ENCODE results near the gene SZRD1.

Gene SZRD1

GRCh38 chr1:16392740-16393569 is 25.9 kb downstream of the SZRD1 start:
- no peak for TF ChIP-seq POLR2AphosphoS5 (IDR thresholded peaks at IDR 0.05; ENCODE audit: low read depth, low read length)
- TF ChIP-seq SIN3A (IDR thresholded peaks at IDR 0.05; ENCODE audit: borderline replicate concordance, insufficient read depth, low read length): no peak
- no peak for TF ChIP-seq REST (IDR thresholded peaks at IDR 0.05; ENCODE audit: insufficient read depth in 1 of 2, low read depth in 2 of 2, low read length in 2 of 2)
- no peak for TF ChIP-seq TAF1 (IDR thresholded peaks at IDR 0.05; ENCODE audit: borderline replicate concordance, insufficient read depth, low read length)
- no peak for TF ChIP-seq FOXP2 (optimal IDR thresholded peaks at IDR 0.05; ENCODE audit: borderline replicate concordance, extremely low read depth, extremely low read length, insufficient read depth)

- TF ChIP-seq POLR2AphosphoS5 (IDR thresholded peaks at IDR 0.05; ENCODE audit: low read depth, low read length) (no peak), FOXP2 (optimal IDR thresholded peaks at IDR 0.05; ENCODE audit: borderline replicate concordance, extremely low read depth, extremely low read length, insufficient read depth) (no peak), TAF1 (IDR thresholded peaks at IDR 0.05; ENCODE audit: borderline replicate concordance, insufficient read depth, low read length) (no peak), REST (IDR thresholded peaks at IDR 0.05; ENCODE audit: insufficient read depth in 1 of 2, low read depth in 2 of 2, low read length in 2 of 2) (no peak), SIN3A (IDR thresholded peaks at IDR 0.05; ENCODE audit: borderline replicate concordance, insufficient read depth, low read length) (no peak)
These were observed 26.8 kb downstream of the SZRD1 start for GRCh38 chr1:16393570-16394521.

- no peak for TF ChIP-seq SIN3A (IDR thresholded peaks at IDR 0.05; ENCODE audit: borderline replicate concordance, insufficient read depth, low read length)
- no peak for TF ChIP-seq FOXP2 (optimal IDR thresholded peaks at IDR 0.05; ENCODE audit: borderline replicate concordance, extremely low read depth, extremely low read length, insufficient read depth)
- no peak for TF ChIP-seq POLR2AphosphoS5 (IDR thresholded peaks at IDR 0.05; ENCODE audit: low read depth, low read length)
- no peak for TF ChIP-seq REST (IDR thresholded peaks at IDR 0.05; ENCODE audit: insufficient read depth in 1 of 2, low read depth in 2 of 2, low read length in 2 of 2)
- TF ChIP-seq TAF1 (IDR thresholded peaks at IDR 0.05; ENCODE audit: borderline replicate concordance, insufficient read depth, low read length): no peak
These were observed 27.9 kb downstream of the SZRD1 start for GRCh38 chr1:16394977-16395376.

GRCh38 chr1:16396591-16396990 is 29.5 kb downstream of the SZRD1 start:
- TF ChIP-seq FOXP2 (optimal IDR thresholded peaks at IDR 0.05; ENCODE audit: borderline replicate concordance, extremely low read depth, extremely low read length, insufficient read depth) (no peak), TAF1 (IDR thresholded peaks at IDR 0.05; ENCODE audit: borderline replicate concordance, insufficient read depth, low read length) (no peak), SIN3A (IDR thresholded peaks at IDR 0.05; ENCODE audit: borderline replicate concordance, insufficient read depth, low read length) (no peak), POLR2AphosphoS5 (IDR thresholded peaks at IDR 0.05; ENCODE audit: low read depth, low read length) (no peak), REST (IDR thresholded peaks at IDR 0.05; ENCODE audit: insufficient read depth in 1 of 2, low read depth in 2 of 2, low read length in 2 of 2) (no peak)
